Measurements from ENCODE around the gene ABTB1.

ABTB1 gene

GRCh38 chr3:127722091-127722784 is 49.5 kb downstream of the ABTB1 start:
- peak; percentile 12 for DNase-seq

- DNase-seq, result peak; percentile 41
Observed at GRCh38 chr3:127723011-127723567, 50.3 kb downstream of the ABTB1 start.

- DNase-seq, result no peak
Observed at GRCh38 chr3:127726894-127727293, 54.1 kb downstream of the ABTB1 start.

GRCh38 chr3:127728417-127729015 is 55.8 kb downstream of the ABTB1 start:
- DNase-seq, result peak; percentile 9

GRCh38 chr3:127729556-127730056 is 56.9 kb downstream of the ABTB1 start:
- DNase-seq, result no peak

- no peak for DNase-seq
Observed at GRCh38 chr3:127730171-127730570, 57.4 kb downstream of the ABTB1 start.
